RWPE2 (cell line): Measurements from ENCODE around the gene SLC30A5.

ENCODE experiments used
- ATAC-seq: fragments of 200-7000 bp; cut with Tn5 transposase; 3 replicates; pipeline ENCODE4 v1.9.1; 2021; ENCODE audit warnings: low read depth
- DNase-seq: peaks from one replicate; pipeline ENCODE4 v3.0.0-alpha.2; 2020; ENCODE audit warnings: low spot score
- H3K27ac ChIP-seq: fragments of 450-650 bp; 2 replicates; pipeline ENCODE4 v1.5.1; 2017; ENCODE audit warnings: mild to moderate bottlenecking; ENCODE audit not compliant: poor library complexity, severe bottlenecking
- H3K27me3 ChIP-seq: fragments of 250-450 bp; sonication (Bioruptor Pico); 2 replicates; pipeline ENCODE4 v1.5.1; 2021; ENCODE audit warnings: mild to moderate bottlenecking, moderate library complexity; ENCODE audit not compliant: insufficient read depth, poor library complexity, severe bottlenecking
- H3K36me3 ChIP-seq: fragments of 250-450 bp; sonication (Bioruptor Pico); 2 replicates; pipeline ENCODE4 v1.5.1; 2020; ENCODE audit warnings: low read depth, mild to moderate bottlenecking, moderate library complexity
- H3K4me1 ChIP-seq: fragments of 250-450 bp; sonication (Bioruptor Pico); 2 replicates; pipeline ENCODE4 v1.5.1; 2021; ENCODE audit warnings: mild to moderate bottlenecking, moderate library complexity; ENCODE audit not compliant: insufficient read depth, poor library complexity, severe bottlenecking
- H3K4me3 ChIP-seq: fragments of 250-450 bp; sonication (Bioruptor Pico); 2 replicates; pipeline ENCODE4 v1.5.1; 2021; ENCODE audit warnings: mild to moderate bottlenecking, moderate library complexity; ENCODE audit not compliant: severe bottlenecking
- H3K9me3 ChIP-seq: fragments of 250-450 bp; sonication (Bioruptor Pico); 2 replicates; pipeline ENCODE4 v1.5.1; 2021; ENCODE audit warnings: mild to moderate bottlenecking, moderate library complexity; ENCODE audit not compliant: severe bottlenecking
- CTCF ChIP-seq: fragments of 450-650 bp; IDR thresholded peaks from one replicate; pipeline ENCODE4 v1.5.1; 2017; ENCODE audit warnings: mild to moderate bottlenecking, moderate library complexity; ENCODE audit not compliant: poor library complexity, severe bottlenecking

Gene SLC30A5

GRCh38 chr5:69078921-69079540 lies 14.8 kb upstream of the SLC30A5 start:
- no peak overlapping the region for H3K4me3 ChIP-seq
- no peak for DNase-seq
- no peak overlapping the region for H3K27ac ChIP-seq
- no peaks in the 10 kb centered on the region for H3K27me3 ChIP-seq
- no peak for TF ChIP-seq CTCF
- no peaks in the 10 kb centered on the region for H3K9me3 ChIP-seq
- ATAC-seq: no peak
- H3K4me1 ChIP-seq: peaks cover 7% of the 10 kb centered on the region
- H3K36me3 ChIP-seq: no peaks in the 10 kb centered on the region

GRCh38 chr5:69079556-69079955 lies 14.3 kb upstream of the SLC30A5 start:
- H3K9me3 ChIP-seq: no peaks in the 10 kb centered on the region
- H3K4me1 ChIP-seq: peaks cover 7% of the 10 kb centered on the region
- ATAC-seq: no peak
- no peak for TF ChIP-seq CTCF
- H3K27ac ChIP-seq: no peak overlapping the region
- no peak for DNase-seq
- H3K27me3 ChIP-seq: no peaks in the 10 kb centered on the region
- no peak overlapping the region for H3K4me3 ChIP-seq
- H3K36me3 ChIP-seq: no peaks in the 10 kb centered on the region

- ATAC-seq (peak; percentile 90), DNase-seq (no peak)
- Histone ChIP-seq H3K27me3 (no peaks in the 10 kb centered on the region), H3K4me1 (peaks cover 7% of the 10 kb centered on the region), H3K36me3 (no peaks in the 10 kb centered on the region), H3K9me3 (no peaks in the 10 kb centered on the region), H3K27ac (no peak overlapping the region), H3K4me3 (no peak overlapping the region)
- TF ChIP-seq CTCF: peak; percentile 43
Measured at GRCh38 chr5:69083412-69083811, 10.4 kb upstream of the SLC30A5 start.

GRCh38 chr5:69084195-69084594 lies 9.6 kb upstream of the SLC30A5 start:
- ATAC-seq: no peak
- no peak overlapping the region for H3K27ac ChIP-seq
- no peak for TF ChIP-seq CTCF
- no peaks in the 10 kb centered on the region for H3K27me3 ChIP-seq
- H3K9me3 ChIP-seq: no peaks in the 10 kb centered on the region
- DNase-seq: no peak
- peaks cover 3% of the 10 kb centered on the region for H3K4me1 ChIP-seq
- no peak overlapping the region for H3K4me3 ChIP-seq
- H3K36me3 ChIP-seq: no peaks in the 10 kb centered on the region

GRCh38 chr5:69084903-69085302 lies 8.9 kb upstream of the SLC30A5 start:
- TF ChIP-seq CTCF: no peak
- no peak for DNase-seq
- no peak overlapping the region for H3K27ac ChIP-seq
- H3K9me3 ChIP-seq: no peaks in the 10 kb centered on the region
- H3K36me3 ChIP-seq: no peaks in the 10 kb centered on the region
- no peaks in the 10 kb centered on the region for H3K27me3 ChIP-seq
- no peaks in the 10 kb centered on the region for H3K4me1 ChIP-seq
- ATAC-seq: no peak
- H3K4me3 ChIP-seq: no peak overlapping the region
